IPS DF 4.7 (cell line): ENCODE measurements around the gene DTYMK.

Source experiments
- DNase-seq: peaks from one replicate; pipeline ENCODE4 v3.0.0-alpha.2; 2013; ENCODE audit warnings: low spot score; ENCODE audit errors: extremely low read depth

The DTYMK gene

GRCh38 chr2:241649927-241650326 is 36.7 kb downstream of the DTYMK start:
- DNase-seq: no peak

GRCh38 chr2:241649404-241649803 is 37.2 kb downstream of the DTYMK start:
- no peak for DNase-seq

GRCh38 chr2:241648453-241648852 is 38.2 kb downstream of the DTYMK start:
- no peak for DNase-seq

- no peak for DNase-seq
Measured at GRCh38 chr2:241645915-241646645, 40.5 kb downstream of the DTYMK start.

- no peak for DNase-seq
Measured at GRCh38 chr2:241645056-241645914, 41.3 kb downstream of the DTYMK start.

GRCh38 chr2:241641631-241642030 is 45.0 kb downstream of the DTYMK start:
- no peak for DNase-seq

GRCh38 chr2:241640165-241640795 is 46.3 kb downstream of the DTYMK start:
- no peak for DNase-seq

GRCh38 chr2:241639385-241639784 is 47.2 kb downstream of the DTYMK start:
- no peak for DNase-seq

GRCh38 chr2:241638940-241639339 is 47.7 kb downstream of the DTYMK start:
- DNase-seq: no peak

- no peak for DNase-seq
Measured at GRCh38 chr2:241637795-241638660, 48.6 kb downstream of the DTYMK start.

- DNase-seq: no peak
Measured at GRCh38 chr2:241637018-241637794, 49.4 kb downstream of the DTYMK start, which contains the start of the genes ATG4B and THAP4. ATG4B (plus strand) TSS chr2:241637693; CDS start chr2:241637715, 22 bp downstream. THAP4 (minus strand) TSS chr2:241637158; CDS start chr2:241637017, 141 bp downstream.

GRCh38 chr2:241636182-241637017 is 50.2 kb downstream of the DTYMK start:
- DNase-seq: no peak

- no peak for DNase-seq
Measured at GRCh38 chr2:241635756-241636155, 50.9 kb downstream of the DTYMK start.

- no peak for DNase-seq
Measured at GRCh38 chr2:241633561-241633960, 53.1 kb downstream of the DTYMK start.

- no peak for DNase-seq
Measured at GRCh38 chr2:241632478-241633325, 53.9 kb downstream of the DTYMK start.

- no peak for DNase-seq
Measured at GRCh38 chr2:241629762-241630435, 56.7 kb downstream of the DTYMK start.

- no peak for DNase-seq
Measured at GRCh38 chr2:241627675-241628074, 58.9 kb downstream of the DTYMK start.
